Measurements from ENCODE around the gene MED12L.
"Not testable (repeated sequence)": the region's sequence is repeated elsewhere in the genome, so short reads cannot be mapped to it uniquely, and the experiment has no call there.

MED12L gene, protein sequence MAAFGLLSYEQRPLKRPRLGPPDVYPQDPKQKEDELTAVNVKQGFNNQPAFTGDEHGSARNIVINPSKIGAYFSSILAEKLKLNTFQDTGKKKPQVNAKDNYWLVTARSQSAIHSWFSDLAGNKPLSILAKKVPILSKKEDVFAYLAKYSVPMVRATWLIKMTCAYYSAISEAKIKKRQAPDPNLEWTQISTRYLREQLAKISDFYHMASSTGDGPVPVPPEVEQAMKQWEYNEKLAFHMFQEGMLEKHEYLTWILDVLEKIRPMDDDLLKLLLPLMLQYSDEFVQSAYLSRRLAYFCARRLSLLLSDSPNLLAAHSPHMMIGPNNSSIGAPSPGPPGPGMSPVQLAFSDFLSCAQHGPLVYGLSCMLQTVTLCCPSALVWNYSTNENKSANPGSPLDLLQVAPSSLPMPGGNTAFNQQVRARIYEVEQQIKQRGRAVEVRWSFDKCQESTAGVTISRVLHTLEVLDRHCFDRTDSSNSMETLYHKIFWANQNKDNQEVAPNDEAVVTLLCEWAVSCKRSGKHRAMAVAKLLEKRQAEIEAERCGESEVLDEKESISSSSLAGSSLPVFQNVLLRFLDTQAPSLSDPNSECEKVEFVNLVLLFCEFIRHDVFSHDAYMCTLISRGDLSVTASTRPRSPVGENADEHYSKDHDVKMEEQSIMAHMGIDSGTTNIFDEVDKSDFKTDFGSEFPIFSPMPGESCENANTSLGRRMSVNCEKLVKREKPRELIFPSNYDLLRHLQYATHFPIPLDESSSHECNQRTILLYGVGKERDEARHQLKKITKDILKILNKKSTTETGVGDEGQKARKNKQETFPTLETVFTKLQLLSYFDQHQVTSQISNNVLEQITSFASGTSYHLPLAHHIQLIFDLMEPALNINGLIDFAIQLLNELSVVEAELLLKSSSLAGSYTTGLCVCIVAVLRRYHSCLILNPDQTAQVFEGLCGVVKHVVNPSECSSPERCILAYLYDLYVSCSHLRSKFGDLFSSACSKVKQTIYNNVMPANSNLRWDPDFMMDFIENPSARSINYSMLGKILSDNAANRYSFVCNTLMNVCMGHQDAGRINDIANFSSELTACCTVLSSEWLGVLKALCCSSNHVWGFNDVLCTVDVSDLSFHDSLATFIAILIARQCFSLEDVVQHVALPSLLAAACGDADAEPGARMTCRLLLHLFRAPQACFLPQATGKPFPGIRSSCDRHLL (N-terminal part only)

DNA sequence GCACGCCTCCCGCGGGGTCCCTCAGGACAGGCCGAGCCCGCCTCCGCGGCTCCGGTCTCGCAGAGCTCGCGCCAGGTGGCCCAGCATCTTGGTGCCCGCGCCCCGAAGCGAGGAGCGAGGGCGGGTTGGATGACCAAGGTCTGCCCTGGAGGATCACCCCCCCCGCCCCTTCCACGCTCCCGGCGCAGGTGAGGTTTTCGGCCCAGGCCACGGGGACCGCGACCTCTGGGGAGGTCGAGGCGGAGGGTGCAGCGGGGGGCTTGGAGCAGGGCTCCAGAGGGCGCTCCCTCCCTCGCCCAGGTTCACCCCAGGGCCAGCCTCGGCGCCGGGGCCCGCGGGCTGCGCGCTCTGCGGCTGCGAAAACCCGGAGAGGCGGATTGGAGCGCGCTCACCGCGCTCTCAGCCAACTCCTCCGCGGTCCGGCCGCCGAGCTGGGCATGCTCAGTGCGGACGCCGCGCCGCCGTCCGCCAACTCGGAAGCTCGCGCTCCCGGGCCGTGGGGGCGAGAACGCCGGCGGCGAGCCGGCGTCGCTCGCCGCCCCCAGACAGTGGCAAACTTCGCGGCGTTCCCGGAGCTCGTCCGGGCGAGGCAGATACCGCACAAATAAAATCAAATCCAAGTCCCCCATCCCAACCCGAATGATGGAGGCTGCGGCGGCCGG is at the start of gene MED12L:
Gene MED12L (plus strand): TSS at position 438 of the 662 bp plus-strand sequence. CDS start 1,263 bp downstream, outside the sequence.
- Mint-ChIP-seq H3K36me3 (no peaks in the 10 kb centered on the region), H3K27me3 (peaks cover 50% of the 10 kb centered on the region), H3K9me3 (no peaks in the 10 kb centered on the region), H3K4me1 (peaks cover 15% of the 10 kb centered on the region), H3K4me3 (peak within 1 kb of the TSS; percentile 90), H3K27ac (no peak within 1 kb of the TSS)

DNA sequence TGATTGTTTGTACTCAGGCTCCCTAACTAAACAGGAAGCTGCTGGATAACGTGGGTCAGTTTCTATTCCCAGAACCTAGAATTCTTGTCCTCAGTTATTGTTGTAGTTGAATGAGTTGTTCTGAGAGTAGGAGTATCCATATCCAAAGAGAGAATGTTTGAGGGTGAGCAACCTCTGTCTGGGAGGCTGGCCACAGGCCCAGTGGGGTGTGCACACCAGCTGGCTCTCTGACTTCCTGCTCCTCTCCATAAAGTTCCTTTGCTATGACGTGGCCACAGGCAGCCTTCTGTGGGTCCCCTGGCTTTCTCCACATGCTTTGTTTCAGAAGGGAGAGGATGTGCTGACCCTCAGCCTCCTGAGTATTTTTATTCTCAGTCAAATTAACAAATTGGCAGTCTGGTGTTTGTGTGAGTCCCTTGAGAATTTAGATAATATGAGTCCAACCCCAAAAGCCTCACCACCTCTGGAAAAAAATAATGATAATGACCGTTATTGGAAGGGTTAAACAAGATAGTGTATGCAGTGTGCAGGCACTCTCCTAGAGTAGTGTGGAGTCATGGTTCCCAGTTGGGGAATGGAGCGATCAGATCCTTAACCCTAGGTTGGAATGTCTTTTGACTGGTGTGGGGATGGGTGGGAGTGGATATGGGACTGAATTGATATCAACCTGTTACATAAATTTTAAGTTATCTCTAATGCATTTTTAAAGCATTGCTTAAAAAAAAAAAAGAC is 47.6 kb upstream of the MED12L start:
- Mint-ChIP-seq H3K4me1 (no peaks in the 10 kb centered on the region), H3K9me3 (no peaks in the 10 kb centered on the region), H3K27me3 (peaks cover 4% of the 10 kb centered on the region), H3K27ac (no peak overlapping the region), H3K4me3 (no peak overlapping the region), H3K36me3 (no peaks in the 10 kb centered on the region)

DNA sequence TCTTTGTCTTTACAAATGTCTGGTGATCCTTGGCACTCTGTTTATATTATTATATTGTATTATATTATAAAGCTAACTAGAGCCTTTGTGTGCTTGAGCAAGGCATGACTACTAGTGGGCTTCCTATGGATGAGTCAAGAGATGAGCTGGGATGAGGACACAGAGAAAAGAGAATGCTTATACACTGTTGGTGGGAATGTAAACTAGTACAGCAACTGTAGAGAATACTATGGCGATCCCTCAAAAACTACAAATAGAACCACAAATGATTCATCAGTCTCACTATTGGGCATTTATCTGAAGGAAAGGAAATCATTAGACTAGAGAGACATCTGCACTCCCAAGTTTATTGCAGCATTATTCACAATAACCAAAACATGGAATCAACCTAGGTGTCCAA is 40.8 kb upstream of the MED12L start:
- peaks cover 10% of the 10 kb centered on the region for H3K27me3 Mint-ChIP-seq
- H3K9me3 Mint-ChIP-seq: no peaks in the 10 kb centered on the region
- no peak overlapping the region for H3K4me3 Mint-ChIP-seq
- H3K36me3 Mint-ChIP-seq: no peaks in the 10 kb centered on the region
- no peaks in the 10 kb centered on the region for H3K4me1 Mint-ChIP-seq
- no peak overlapping the region for H3K27ac Mint-ChIP-seq

DNA sequence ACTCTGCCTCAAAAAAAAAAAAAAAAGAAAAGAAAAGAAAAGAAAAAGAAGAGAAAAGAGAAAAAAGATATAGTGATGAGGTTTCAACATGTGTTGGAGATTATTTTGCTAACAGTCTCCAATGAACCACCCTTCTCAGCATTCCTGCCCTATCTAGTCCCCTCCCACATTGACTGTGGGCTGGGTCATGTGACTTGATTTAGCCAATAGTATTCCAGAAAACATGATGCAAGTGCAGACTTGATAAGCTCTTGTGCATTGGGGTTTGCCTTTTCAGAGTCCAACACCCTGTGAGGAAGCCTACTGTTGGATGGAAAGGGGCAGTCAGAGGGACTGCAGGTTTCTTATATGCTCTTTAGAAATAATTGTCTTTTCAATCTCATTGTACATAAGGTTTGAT is 37.8 kb upstream of the MED12L start:
- no peak overlapping the region for H3K27ac Mint-ChIP-seq
- no peaks in the 10 kb centered on the region for H3K36me3 Mint-ChIP-seq
- H3K4me3 Mint-ChIP-seq: no peak overlapping the region
- H3K9me3 Mint-ChIP-seq: no peaks in the 10 kb centered on the region
- H3K27me3 Mint-ChIP-seq: peaks cover 10% of the 10 kb centered on the region
- H3K4me1 Mint-ChIP-seq: no peaks in the 10 kb centered on the region

DNA sequence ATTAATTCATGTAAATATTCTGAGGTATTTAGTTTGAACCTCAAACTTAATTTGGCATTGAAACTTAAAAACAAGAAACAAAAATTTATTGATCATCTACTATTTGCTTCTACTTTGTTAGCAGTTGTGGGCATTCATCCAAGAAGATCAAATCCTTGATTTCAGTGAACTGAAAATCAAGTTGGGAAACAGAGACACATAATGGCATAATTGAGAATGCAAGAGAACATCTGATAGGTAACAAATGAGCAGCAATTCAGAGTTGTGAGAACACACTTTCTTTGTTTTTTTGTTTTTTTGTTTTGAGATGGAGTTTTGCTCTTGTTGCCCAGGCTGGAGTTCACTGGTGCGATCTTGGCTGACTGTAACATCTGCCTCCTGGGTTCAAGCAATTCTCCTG is 33.9 kb upstream of the MED12L start:
- no peaks in the 10 kb centered on the region for H3K36me3 Mint-ChIP-seq

DNA sequence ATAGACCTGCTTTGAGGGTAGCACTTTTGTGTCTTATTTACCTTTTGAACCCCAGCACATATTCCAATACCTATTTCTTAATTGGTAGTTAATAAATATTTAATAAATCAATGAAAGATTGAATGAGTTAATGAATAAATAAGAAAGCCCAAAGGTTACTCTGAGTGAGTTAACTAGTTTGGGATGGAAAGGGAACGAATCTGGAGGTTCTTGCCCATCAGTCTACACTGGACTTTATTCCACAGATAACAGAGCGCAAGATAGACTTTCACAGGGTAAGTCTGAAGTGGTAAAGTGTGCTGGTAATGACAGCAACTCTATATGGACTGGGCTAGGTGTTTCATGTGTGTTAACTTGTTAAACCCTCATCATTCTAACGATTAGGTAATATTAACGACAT is 33.1 kb upstream of the MED12L start:
- H3K9me3 Mint-ChIP-seq: no peaks in the 10 kb centered on the region
- no peaks in the 10 kb centered on the region for H3K36me3 Mint-ChIP-seq
- H3K27ac Mint-ChIP-seq: no peak overlapping the region
- H3K4me1 Mint-ChIP-seq: no peaks in the 10 kb centered on the region
- H3K4me3 Mint-ChIP-seq: no peak overlapping the region
- H3K27me3 Mint-ChIP-seq: peaks cover 12% of the 10 kb centered on the region

More for the DNA sequence above, 33.9 kb upstream of the MED12L start:
- H3K27ac Mint-ChIP-seq: no peak overlapping the region
- H3K9me3 Mint-ChIP-seq: no peaks in the 10 kb centered on the region
- no peaks in the 10 kb centered on the region for H3K4me1 Mint-ChIP-seq
- no peak overlapping the region for H3K4me3 Mint-ChIP-seq
- H3K27me3 Mint-ChIP-seq: peaks cover 9% of the 10 kb centered on the region

DNA sequence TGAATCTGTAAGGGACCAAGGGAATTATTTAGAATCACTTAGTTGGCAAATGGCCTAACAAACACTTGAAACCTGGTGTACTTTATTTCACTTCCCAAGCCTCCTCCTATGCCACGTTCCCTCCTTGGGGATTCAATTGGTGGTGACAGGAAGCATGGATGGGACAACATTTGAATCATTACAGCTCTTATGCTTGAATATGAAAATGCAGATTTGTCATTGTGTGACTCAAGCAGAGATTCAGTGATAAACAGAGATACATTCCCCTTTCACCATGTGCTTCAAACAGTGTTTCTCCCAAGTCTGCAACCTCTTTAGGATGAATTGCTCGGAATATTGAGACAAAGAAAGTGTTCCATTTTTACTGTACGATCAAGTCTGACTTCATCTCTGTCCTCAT is 32.7 kb upstream of the MED12L start:
- Mint-ChIP-seq H3K4me3 (no peak overlapping the region), H3K4me1 (no peaks in the 10 kb centered on the region)

DNA sequence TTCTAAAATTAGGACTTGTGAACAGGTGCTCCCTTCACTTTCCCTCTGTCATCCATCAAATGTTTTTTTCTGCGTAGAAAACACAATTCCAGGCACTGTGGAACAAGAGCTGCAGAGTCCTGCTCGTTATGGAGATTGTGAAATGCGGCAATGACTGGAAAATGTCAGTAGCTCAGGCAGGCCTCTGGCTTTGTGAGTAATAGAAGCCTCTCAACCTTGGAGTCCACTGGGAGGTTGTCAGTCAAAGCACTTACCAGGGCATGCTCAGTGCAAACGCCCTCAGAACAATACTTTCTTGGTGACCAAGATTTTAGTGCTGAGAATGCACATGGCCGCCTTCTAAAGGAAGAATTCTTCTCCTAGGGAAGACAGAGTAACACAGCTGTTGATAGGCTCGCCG is 26.7 kb upstream of the MED12L start:
- Mint-ChIP-seq H3K36me3 (no peaks in the 10 kb centered on the region), H3K27ac (no peak overlapping the region), H3K4me3 (no peak overlapping the region), H3K27me3 (peaks cover 9% of the 10 kb centered on the region), H3K4me1 (no peaks in the 10 kb centered on the region), H3K9me3 (no peaks in the 10 kb centered on the region)

More for the DNA sequence above, 32.7 kb upstream of the MED12L start:
- H3K36me3 Mint-ChIP-seq: no peaks in the 10 kb centered on the region
- H3K9me3 Mint-ChIP-seq: no peaks in the 10 kb centered on the region
- no peak overlapping the region for H3K27ac Mint-ChIP-seq
- peaks cover 12% of the 10 kb centered on the region for H3K27me3 Mint-ChIP-seq

DNA sequence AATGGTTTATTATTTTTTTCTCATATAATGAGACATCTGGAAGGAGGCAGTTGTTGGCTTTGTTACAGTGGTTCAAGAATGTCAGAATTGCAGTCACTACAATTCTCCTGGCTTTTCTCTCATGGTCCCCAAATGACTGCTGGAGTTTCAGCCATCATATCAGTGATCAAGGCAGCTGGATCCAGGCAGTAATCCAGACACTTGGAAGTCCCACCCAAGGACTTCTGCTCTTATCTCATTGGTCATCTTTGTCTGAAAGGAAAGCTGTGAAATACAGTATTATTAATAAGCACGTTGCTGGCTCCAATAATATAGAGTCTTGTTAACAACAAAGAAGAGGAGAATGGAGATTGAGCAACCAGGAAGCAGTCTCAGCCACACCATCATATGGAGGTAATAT is 22.9 kb upstream of the MED12L start:
- Mint-ChIP-seq H3K36me3 (no peaks in the 10 kb centered on the region), H3K27ac (no peak overlapping the region), H3K4me3 (no peak overlapping the region), H3K4me1 (no peaks in the 10 kb centered on the region), H3K9me3 (no peaks in the 10 kb centered on the region), H3K27me3 (peaks cover 8% of the 10 kb centered on the region)

DNA sequence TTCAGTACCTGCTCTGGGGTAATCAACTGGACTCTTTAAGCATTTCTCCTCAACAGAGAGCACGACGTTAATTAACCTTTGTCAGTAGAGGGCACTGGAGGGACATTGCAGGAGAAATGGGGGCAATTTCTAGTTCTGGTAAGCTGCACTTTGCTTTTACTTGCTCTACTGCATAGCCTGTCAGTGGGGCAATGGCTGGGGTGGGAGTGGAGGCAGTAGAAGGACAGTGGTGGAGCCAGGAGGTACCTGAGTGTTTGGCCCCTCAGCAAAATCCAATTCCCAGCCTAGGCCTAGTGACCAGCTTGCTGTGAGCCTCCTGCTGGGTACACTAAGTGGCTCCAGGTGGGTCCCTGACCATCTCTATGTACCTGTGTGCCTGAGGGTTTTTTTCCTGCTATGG is 18.3 kb upstream of the MED12L start:
- no peaks in the 10 kb centered on the region for H3K4me1 Mint-ChIP-seq
- no peak overlapping the region for H3K4me3 Mint-ChIP-seq
- H3K36me3 Mint-ChIP-seq: no peaks in the 10 kb centered on the region
- no peaks in the 10 kb centered on the region for H3K9me3 Mint-ChIP-seq
- H3K27ac Mint-ChIP-seq: no peak overlapping the region
- peaks cover 5% of the 10 kb centered on the region for H3K27me3 Mint-ChIP-seq

DNA sequence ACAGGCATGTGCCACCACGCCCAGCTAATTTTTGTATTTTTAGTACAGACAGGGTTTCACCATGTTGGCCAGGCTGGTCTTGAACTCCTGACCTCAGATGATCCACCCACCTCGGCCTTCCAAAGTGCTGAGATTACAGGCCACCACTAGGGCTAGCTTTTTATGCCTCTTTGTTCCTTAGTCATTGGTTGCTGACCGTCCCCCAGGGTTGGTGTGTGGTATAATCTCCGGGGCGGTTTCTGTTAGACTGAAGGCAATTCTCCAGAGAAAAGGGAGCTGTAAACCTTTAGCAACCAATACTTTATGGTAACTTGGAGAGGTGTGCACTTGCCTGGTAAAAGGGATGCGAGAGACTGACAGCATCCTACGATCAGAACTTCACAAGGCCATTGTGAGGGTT is 12.6 kb upstream of the MED12L start:
- H3K27me3 Mint-ChIP-seq, H3K4me1 Mint-ChIP-seq, H3K9me3 Mint-ChIP-seq, H3K27ac Mint-ChIP-seq, H3K36me3 Mint-ChIP-seq, H3K4me3 Mint-ChIP-seq: not testable (repeated sequence)

DNA sequence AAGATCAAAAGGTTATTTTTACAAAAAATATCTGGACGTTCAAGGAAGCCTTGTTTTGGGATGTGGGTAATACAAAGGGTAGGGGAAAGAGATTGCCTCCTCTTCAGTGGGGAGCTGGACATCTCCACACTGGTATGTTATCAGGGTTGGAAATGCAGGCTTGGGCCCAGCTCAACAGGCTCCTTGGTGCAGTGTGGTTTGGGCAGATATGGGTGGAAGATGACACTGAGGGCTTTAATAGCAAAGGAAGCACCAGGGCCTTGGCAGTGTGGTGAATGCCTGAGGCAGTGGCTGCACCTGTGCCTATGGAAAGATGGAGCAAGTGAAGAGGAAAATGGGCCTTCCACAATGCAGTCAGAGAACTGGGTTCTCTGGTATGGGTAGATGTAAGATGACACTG is 11.2 kb upstream of the MED12L start:
- Mint-ChIP-seq H3K4me1 (no peaks in the 10 kb centered on the region), H3K27me3 (peaks cover 5% of the 10 kb centered on the region), H3K36me3 (no peaks in the 10 kb centered on the region), H3K9me3 (no peaks in the 10 kb centered on the region), H3K27ac (no peak overlapping the region), H3K4me3 (no peak overlapping the region)

DNA sequence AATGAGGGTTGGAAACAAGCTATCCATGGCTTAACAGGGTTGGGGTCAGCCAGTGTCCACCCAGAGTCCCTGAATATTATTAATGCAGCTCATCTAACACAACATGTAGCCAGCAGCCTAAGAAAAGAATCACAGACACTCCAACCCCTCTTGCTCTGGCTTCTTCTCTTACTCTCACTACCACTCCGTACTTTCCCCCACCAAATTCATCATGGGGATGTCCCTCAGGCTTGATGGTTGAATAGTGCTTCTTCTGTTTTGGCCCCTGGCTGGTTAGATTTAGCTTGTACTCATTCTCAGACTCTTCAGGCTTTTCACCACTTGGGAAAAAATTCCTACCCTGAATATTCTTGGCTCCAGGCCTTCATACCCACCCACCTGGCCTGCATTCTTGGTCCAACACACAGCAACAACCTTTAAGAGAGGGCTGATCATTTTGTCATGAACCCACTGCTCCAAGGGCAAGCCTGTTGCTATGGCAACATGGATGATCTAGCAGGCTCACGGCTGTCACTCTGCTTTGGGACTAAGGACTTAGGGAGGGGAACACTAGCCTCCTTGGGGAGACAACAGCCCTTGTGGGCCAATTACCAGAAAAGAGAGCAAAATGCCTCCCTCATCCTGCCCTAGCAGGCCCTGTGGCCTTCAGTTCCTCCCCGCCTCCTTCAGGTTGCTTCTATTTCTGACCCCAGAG is 9.4 kb upstream of the MED12L start:
- Mint-ChIP-seq H3K4me1 (no peaks in the 10 kb centered on the region), H3K36me3 (no peaks in the 10 kb centered on the region)

DNA sequence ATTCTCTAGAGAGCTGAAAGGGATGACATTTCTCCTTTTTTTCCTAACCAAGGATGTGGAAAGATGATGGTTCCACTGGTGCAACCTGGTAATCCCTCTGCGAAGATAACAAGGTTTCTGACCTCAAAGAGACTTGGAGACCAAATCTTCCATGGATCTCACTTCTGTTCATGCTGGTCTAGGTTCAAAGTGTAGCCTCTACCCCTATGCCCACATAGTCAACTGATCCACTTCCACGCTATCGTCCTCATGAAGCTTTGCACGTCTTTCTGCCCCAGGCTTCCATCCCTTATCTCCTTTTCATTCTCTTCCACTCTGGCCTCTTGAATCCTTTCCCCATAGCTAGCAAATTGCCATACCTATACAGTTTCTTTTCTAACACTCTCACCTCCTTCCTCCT is 8.8 kb upstream of the MED12L start:
- Mint-ChIP-seq H3K9me3 (no peaks in the 10 kb centered on the region), H3K4me3 (no peak overlapping the region), H3K27ac (no peak overlapping the region), H3K36me3 (no peaks in the 10 kb centered on the region), H3K27me3 (peaks cover 5% of the 10 kb centered on the region), H3K4me1 (no peaks in the 10 kb centered on the region)

More for the DNA sequence above, 9.4 kb upstream of the MED12L start:
- H3K9me3 Mint-ChIP-seq: no peaks in the 10 kb centered on the region
- no peak overlapping the region for H3K27ac Mint-ChIP-seq
- H3K4me3 Mint-ChIP-seq: no peak overlapping the region
- H3K27me3 Mint-ChIP-seq: peaks cover 5% of the 10 kb centered on the region

Data from activated naive CD4-positive, alpha-beta T cell treated with anti-CD3 and anti-CD28 coated beads, Interleukin-2, amount 50 U/mL, for 24 hours (primary cell).